Measurements from ENCODE around the gene KLF13. TPM values are rescaled to one million over a fixed set of nuclear protein-coding genes. Genes with fewer than 3 reads are reported as not detected.

The KLF13 gene
- polyA plus RNA-seq, 1 experiment, result 16.8 TPM

DNA sequence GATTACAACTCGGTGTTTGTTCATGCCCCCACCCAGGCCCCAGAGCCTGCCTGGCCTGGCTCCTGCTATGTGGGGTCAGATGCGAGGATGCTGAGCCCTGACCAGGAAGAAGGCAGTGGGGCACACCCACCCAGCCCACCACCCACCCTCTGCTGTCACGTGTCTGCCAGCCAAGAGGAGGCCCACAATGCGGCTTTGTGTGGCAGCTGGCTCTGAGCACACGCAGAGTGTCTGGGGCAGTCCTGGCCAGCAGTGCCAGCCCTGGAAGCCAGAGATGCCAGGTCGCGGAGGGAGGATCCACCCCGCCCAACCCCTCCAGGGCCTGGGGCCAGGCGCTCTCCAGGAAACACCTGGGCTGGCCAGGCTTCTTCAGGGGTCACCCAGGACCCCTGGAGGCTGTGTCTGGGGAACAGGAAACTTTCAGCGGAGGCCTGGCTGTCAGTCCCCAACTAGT, 26.4 kb upstream of the KLF13 start:
- CTCF ChIA-PET, result interaction anchor here (1.5 kb wide), 1 partner anchor 678 kb away, joined by 3 read pairs; no protein-coding TSS in a partner anchor

DNA sequence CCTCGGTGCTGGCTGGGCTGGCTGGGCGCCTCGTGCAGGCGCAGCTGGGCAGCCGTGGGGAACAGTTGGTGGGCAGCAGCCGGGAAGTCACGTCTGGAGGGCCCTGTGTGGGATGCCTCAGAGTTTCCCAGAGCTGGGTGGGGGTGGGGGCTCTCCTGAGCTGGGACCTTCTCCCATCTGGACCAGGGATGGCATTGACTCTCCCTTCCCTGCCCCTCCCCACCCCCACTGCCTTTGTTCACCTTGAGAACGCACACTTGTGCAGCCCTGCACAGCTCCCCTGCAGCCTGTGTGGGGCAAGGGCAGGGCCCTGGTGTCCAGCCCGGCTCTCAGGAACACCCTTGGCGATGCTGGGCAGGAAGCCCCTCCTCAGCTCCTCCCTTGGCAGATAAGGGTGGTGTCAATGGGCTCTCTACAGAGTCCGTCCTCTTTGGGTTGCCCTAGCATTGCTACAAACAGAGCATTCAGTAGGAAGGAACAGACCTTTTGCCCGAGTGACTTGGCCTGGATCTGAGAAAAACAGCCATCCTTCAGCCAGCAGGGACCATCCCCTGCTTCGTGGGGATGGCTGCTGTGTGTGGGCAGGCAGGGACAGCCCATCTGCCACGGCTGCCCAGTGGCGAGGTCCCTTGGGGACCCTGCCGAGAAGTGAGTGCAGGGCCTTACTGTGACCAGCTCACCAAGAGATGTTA, 25.5 kb upstream of the KLF13 start:
- Histone ChIP-seq H3K9me3 (ENCODE audit: control insufficient read depth, insufficient read depth, low read length) (no peaks in the 10 kb centered on the region; the same call in 1 of the 2 replicates), H3K27me3 (ENCODE audit: control insufficient read depth, insufficient read depth, low read length) (peaks cover 11% of the 10 kb centered on the region), H3K27ac (ENCODE audit: low read depth, low read length) (no peak overlapping the region), H3K4me3 (ENCODE audit: low read depth, low read length) (no peak overlapping the region)
- ChIA-PET CTCF (interaction anchor here (1.5 kb wide), 1 partner anchor 677 kb away, joined by 3 read pairs; no protein-coding TSS in a partner anchor), POLR2A (no interaction called here)
- no peak for DNase-seq (ENCODE audit: low read depth, low spot score)
- TF ChIP-seq, protein P1, sequence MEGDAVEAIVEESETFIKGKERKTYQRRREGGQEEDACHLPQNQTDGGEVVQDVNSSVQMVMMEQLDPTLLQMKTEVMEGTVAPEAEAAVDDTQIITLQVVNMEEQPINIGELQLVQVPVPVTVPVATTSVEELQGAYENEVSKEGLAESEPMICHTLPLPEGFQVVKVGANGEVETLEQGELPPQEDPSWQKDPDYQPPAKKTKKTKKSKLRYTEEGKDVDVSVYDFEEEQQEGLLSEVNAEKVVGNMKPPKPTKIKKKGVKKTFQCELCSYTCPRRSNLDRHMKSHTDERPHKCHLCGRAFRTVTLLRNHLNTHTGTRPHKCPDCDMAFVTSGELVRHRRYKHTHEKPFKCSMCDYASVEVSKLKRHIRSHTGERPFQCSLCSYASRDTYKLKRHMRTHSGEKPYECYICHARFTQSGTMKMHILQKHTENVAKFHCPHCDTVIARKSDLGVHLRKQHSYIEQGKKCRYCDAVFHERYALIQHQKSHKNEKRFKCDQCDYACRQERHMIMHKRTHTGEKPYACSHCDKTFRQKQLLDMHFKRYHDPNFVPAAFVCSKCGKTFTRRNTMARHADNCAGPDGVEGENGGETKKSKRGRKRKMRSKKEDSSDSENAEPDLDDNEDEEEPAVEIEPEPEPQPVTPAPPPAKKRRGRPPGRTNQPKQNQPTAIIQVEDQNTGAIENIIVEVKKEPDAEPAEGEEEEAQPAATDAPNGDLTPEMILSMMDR (IDR thresholded peaks at IDR 0.05; ENCODE audit: low read depth, low read length), result no peak

More for the DNA sequence above, 26.4 kb upstream of the KLF13 start:
- TF ChIP-seq, protein P1 (IDR thresholded peaks at IDR 0.05; ENCODE audit: low read depth, low read length), result no peak
- POLR2A ChIA-PET, result no interaction called here
- Histone ChIP-seq H3K27me3 (ENCODE audit: control insufficient read depth, insufficient read depth, low read length) (peaks cover 11% of the 10 kb centered on the region), H3K27ac (ENCODE audit: low read depth, low read length) (no peak overlapping the region), H3K4me3 (ENCODE audit: low read depth, low read length) (no peak overlapping the region), H3K9me3 (ENCODE audit: control insufficient read depth, insufficient read depth, low read length) (no peaks in the 10 kb centered on the region; the same call in 1 of the 2 replicates)
- no peak for DNase-seq (ENCODE audit: low read depth, low spot score)

DNA sequence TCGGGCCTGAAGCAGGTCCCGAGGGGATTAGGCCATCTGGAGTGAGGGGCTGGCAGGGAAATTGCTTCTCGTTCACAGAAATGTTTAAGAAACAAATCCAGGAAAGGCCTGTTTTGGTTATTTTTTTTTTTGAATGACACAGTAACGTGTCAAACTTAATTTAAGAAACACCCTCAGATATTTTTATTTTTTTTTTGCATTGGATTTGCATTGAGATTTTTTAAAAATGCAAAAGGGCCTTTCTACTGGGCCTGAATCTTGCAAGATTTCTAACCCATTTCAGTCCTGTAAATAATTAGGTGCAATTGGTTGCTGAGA, 25.0 kb upstream of the KLF13 start:
- ChIA-PET CTCF (no interaction called here), POLR2A (no interaction called here)
- H3K27me3 ChIP-seq (ENCODE audit: control insufficient read depth, insufficient read depth, low read length), result peaks cover 13% of the 10 kb centered on the region
- H3K9me3 ChIP-seq (ENCODE audit: control insufficient read depth, insufficient read depth, low read length), result no peaks in the 10 kb centered on the region; the same call in 1 of the 2 replicates
- no peak for DNase-seq (ENCODE audit: low read depth, low spot score)
- H3K4me3 ChIP-seq (ENCODE audit: low read depth, low read length), result no peak overlapping the region
- no peak overlapping the region for H3K27ac ChIP-seq (ENCODE audit: low read depth, low read length)
- TF ChIP-seq, protein P1 (IDR thresholded peaks at IDR 0.05; ENCODE audit: low read depth, low read length), result no peak

DNA sequence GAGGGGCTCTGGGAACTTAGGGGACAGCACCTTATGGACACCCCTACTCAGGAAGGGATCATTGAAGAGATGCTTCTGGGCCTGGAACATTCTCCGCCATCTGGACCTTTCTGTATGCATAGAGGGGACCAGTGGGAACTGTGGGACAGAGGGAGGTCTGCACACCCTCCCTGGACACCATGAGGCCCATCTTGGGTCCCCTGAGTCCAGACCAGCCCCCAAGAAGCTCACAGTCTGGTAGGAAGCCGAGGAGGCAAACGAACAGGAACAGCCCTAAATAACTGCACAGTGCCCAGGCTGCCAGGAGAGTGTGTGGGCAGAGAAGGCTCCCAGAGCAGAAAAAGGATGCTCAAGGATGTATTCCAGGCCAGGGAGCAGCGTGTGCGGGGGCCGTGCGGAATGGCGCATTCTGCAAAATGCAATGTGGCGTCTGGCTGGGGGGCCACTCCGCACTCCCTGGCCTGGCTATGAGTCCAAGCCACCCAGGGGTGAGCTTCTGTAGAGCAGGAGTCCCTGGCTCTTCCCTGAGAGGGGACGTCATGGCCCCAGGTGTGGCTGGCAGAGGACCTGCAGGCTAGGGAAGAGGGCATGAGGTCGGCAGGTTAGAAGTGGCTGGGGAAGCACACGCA, 24.5 kb upstream of the KLF13 start:
- Histone ChIP-seq H3K27me3 (ENCODE audit: control insufficient read depth, insufficient read depth, low read length) (peaks cover 13% of the 10 kb centered on the region), H3K4me3 (ENCODE audit: low read depth, low read length) (no peak overlapping the region), H3K9me3 (ENCODE audit: control insufficient read depth, insufficient read depth, low read length) (no peaks in the 10 kb centered on the region; the same call in 1 of the 2 replicates), H3K27ac (ENCODE audit: low read depth, low read length) (no peak overlapping the region)
- TF ChIP-seq, protein P1 (IDR thresholded peaks at IDR 0.05; ENCODE audit: low read depth, low read length), result no peak
- ChIA-PET POLR2A (no interaction called here), CTCF (interaction anchor here (0.6 kb wide), 1 partner anchor 146 kb away, joined by 3 read pairs; no protein-coding TSS in a partner anchor)
- no peak for DNase-seq (ENCODE audit: low read depth, low spot score)

Measured in AG04450 (cell line).